GM19239 (cell line): ENCODE results near the gene GLT8D2.

Experiments used
- DNase-seq: peaks from one replicate; pipeline ENCODE4 v3.0.0; 2011; ENCODE audit warnings: low spot score; ENCODE audit not compliant: insufficient read length
- FAIRE-seq: peaks from 2 replicates; lab custom pipeline; 2011; peaks lifted over from hg19 to GRCh38; lab: Jason Lieb, UNC

Gene GLT8D2

DNA sequence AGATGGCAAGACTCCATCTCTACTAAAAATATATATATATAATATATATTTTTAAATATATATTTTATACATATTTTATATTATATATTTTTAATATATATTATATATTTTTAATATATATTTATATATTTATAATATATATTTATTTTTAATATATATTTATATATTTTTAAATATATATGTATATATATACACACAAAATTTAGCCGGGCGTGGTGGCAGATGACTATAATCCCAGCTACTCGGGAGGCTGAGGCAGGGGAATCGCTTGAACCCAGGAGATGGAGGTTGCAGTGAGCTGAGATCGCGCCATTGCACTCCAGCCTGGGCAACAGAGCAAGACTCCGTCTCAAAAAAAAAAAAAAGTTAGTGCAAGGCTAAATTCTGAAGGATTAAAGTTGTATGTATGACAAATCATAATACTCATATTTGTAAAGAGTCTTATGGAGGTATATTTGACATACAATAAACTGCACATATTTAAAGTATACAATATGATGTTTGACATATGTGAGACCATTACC lies 92.1 kb downstream of the GLT8D2 start:
- no peak for FAIRE-seq
- no peak for DNase-seq

DNA sequence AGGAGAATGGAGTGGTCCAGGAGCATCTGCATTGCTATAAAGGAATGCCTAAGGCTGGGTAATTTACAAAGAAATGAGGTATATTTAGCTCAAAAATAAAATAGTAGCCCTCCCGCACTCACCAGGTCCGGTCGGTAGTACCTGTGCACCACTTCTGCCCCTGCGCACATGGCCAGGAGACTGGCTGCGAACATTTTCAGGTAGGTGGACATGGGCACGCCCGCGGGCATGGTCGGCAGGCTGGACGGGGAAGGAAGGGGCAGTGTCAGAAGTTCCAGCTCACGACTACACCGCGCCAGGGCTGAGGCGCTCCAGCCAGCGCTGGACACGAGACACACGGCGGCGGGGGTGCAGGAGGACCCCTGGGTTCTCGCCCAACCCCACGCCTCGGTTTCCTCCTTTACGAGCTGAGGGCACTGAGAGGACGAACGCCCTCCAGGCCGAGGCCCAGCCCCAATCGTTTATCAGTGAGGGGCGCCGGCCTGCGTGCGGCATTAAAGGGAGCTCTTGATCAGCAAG lies 93.4 kb downstream of the GLT8D2 start:
- DNase-seq = no peak
- no peak for FAIRE-seq

- DNase-seq = no peak
These were observed 94.0 kb downstream of the GLT8D2 start for GRCh38 chr12:103955811-103956508.

GRCh38 chr12:103952497-103952896 lies 97.5 kb downstream of the GLT8D2 start:
- no peak for FAIRE-seq
- DNase-seq = no peak

More at GRCh38 chr12:103955811-103956508, 94.0 kb downstream of the GLT8D2 start:
- no peak for FAIRE-seq

GRCh38 chr12:103948746-103949406 lies 101.1 kb downstream of the GLT8D2 start:
- FAIRE-seq (no peak), DNase-seq (no peak)

DNA sequence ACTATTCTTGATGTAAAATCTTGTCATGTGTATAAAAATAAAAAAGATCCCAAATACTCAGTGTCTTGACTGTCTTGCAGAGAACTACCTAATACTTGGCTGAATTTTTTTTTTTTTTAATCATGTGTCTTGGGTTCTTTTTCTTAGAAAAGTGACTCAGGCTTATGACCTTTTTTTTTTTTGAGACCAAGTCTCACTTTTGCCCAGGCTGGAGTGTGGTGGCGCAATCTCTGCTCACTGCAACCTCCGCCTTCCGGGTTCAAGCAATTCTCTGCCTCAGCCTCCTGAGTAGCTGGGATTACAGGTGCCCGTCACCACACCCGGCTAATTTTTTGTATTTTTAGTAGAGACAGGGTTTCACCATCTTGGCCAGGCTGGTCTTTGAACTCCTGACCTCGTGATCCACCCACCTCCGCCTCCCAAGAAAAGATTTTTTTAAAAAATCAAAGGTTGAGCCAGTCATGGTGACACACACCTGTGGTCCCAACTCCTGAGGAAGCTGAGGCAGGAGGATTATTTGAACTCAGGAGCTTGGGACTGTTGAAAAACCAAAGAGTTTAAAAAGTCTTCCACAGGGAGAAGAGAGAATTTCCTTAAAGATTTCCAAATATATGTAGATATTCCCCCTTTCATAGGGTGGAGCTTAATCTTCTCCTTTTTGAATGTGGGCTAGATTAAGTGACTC lies 102.0 kb downstream of the GLT8D2 start:
- no peak for DNase-seq
- FAIRE-seq = no peak

DNA sequence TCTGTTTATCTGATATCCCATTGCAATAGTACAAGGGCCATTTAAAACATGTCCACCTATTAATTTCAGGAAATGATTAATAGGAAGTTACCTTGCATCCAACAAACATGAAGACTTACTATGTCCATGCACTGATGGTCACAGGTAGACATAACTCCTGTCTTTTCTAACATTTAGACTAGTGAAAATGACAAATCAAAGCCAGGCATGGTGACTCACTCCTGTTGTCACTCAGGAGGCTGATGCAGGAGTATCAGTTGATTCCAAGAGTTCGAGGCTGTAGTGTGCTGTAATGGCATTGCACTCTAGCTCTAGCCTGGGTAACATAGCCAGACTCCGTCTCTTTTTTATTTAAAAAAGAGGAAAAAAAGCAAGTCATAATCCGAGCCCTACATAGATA lies 105.0 kb downstream of the GLT8D2 start:
- FAIRE-seq (no peak), DNase-seq (no peak)
